ENCODE measurements around the gene ANO6.

ANO6 gene

DNA sequence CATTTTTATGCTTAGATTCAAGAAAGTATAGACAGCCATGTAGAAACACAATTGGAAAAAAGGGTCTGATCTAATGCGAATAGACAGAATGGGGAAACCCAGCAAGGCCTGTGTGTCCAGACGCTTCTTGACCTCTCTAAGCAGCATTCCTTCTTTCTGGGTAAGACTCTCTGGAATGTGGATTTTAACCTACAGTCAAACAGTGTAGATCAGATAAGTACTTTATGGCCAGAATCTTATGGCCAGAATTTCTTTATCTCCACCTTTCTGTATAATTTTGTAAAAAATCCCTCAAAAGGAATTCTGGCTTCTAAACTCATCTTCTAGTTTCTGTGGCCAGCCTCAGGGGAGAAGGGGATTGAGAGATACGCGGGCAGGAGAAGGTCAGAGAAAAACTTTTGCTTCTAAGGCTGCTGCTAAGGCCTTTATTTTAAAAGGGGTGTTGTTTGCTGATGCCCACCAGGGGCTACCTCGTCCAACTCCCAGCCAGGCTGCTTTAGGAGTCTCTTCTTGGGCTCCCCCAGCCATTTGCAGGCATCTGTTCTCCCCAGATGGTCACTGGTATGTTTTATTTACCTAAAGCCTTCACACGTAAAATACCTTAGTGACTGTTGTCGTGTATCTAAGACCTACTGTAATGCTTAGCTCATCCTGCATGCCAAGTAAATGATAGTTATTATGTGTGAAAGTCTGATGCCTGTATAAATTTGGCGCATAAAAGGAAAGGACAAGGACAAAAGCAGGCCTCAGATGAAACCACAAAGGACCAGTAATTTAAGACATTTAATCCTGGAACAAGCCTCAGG, 68.4 kb downstream of the ANO6 start:
- Histone ChIP-seq H3K4me1 (ENCODE audit: control insufficient read depth in 5 of 5, insufficient read depth in 5 of 5, low read length in 5 of 5) (peaks cover 0 to 22% (median 16%) of the 10 kb centered on the region in 5 donors), H3K9me3 (ENCODE audit: control insufficient read depth in 5 of 5, low read length in 5 of 5) (no peaks in the 10 kb centered on the region), H3K27me3 (ENCODE audit: control insufficient read depth in 5 of 5, insufficient read depth in 4 of 5, low read length in 5 of 5) (no peaks in the 10 kb centered on the region), H3K36me3 (ENCODE audit: control insufficient read depth in 5 of 5, insufficient read depth in 5 of 5, low read length in 5 of 5) (peaks cover 0 to 7% (median 2%) of the 10 kb centered on the region in 5 donors), H3K4me3 (ENCODE audit: low read depth in 1 of 5, low read length in 5 of 5) (no peak overlapping the region), H3K27ac (ENCODE audit: low read depth, low read length) (peak overlapping the region; percentile 42), H3K9ac (ENCODE audit: low read length in 5 of 5) (peak overlapping the region in 3 of 5 donors; percentile 21 to 36 (median 21))

DNA sequence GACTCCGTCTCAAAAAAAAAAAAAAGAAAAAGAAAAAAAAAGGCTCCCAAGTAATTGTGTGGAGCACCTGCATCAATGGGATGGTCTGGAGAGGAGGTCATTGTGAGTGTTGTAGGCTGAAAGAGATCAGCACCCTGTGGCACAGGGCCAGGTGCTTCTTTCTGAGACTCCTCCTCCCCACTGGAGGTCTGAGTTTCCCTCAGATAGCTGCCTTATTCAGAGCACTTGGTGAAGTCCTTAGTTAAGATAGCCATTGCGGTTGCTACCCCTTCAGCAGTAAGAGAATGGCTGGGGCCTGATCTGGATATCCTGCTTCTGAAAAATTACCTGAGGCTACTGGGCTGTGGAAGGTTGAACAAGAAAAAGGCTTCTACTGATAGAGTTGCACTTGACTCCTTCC, 69.8 kb downstream of the ANO6 start:
- H3K4me1 ChIP-seq (ENCODE audit: control insufficient read depth in 5 of 5, insufficient read depth in 5 of 5, low read length in 5 of 5), result peaks cover 0 to 16% (median 11%) of the 10 kb centered on the region in 5 donors

DNA sequence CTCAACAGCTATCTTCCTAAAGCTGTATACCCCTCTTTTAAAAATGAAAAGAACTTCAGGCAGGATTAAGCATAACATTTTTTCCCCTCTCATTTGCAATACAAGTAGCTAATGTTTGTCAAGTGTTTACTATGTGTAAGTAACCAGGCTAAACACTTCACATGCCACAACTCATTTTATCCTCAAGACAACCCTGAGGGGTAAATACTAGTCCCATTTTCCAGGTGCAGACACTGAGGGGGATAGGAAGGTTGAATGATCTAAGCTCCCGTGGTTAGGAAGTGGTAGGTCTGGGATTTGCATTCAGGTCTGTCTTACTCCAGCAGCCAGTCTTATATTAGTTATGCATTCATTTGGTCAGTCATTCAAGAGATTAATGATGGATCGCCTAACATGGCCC, 70.7 kb downstream of the ANO6 start:
- no peak overlapping the region for H3K27ac ChIP-seq (ENCODE audit: low read depth, low read length)
- H3K9me3 ChIP-seq (ENCODE audit: control insufficient read depth in 5 of 5, low read length in 5 of 5), result no peaks in the 10 kb centered on the region
- H3K27me3 ChIP-seq (ENCODE audit: control insufficient read depth in 5 of 5, insufficient read depth in 4 of 5, low read length in 5 of 5), result no peaks in the 10 kb centered on the region
- H3K4me1 ChIP-seq (ENCODE audit: control insufficient read depth in 5 of 5, insufficient read depth in 5 of 5, low read length in 5 of 5), result peaks cover 0 to 15% (median 11%) of the 10 kb centered on the region in 5 donors
- no peak overlapping the region for H3K9ac ChIP-seq (ENCODE audit: low read length in 5 of 5)
- no peak overlapping the region for H3K4me3 ChIP-seq (ENCODE audit: low read depth in 1 of 5, low read length in 5 of 5)
- peaks cover 0 to 7% (median 0%) of the 10 kb centered on the region in 5 donors for H3K36me3 ChIP-seq (ENCODE audit: control insufficient read depth in 5 of 5, insufficient read depth in 5 of 5, low read length in 5 of 5)

More for the DNA sequence above, 69.8 kb downstream of the ANO6 start:
- Histone ChIP-seq H3K27ac (ENCODE audit: low read depth, low read length) (no peak overlapping the region), H3K9me3 (ENCODE audit: control insufficient read depth in 5 of 5, low read length in 5 of 5) (no peaks in the 10 kb centered on the region), H3K27me3 (ENCODE audit: control insufficient read depth in 5 of 5, insufficient read depth in 4 of 5, low read length in 5 of 5) (no peaks in the 10 kb centered on the region), H3K9ac (ENCODE audit: low read length in 5 of 5) (no peak overlapping the region), H3K4me3 (ENCODE audit: low read depth in 1 of 5, low read length in 5 of 5) (no peak overlapping the region), H3K36me3 (ENCODE audit: control insufficient read depth in 5 of 5, insufficient read depth in 5 of 5, low read length in 5 of 5) (peaks cover 0 to 7% (median 0%) of the 10 kb centered on the region in 5 donors)

DNA sequence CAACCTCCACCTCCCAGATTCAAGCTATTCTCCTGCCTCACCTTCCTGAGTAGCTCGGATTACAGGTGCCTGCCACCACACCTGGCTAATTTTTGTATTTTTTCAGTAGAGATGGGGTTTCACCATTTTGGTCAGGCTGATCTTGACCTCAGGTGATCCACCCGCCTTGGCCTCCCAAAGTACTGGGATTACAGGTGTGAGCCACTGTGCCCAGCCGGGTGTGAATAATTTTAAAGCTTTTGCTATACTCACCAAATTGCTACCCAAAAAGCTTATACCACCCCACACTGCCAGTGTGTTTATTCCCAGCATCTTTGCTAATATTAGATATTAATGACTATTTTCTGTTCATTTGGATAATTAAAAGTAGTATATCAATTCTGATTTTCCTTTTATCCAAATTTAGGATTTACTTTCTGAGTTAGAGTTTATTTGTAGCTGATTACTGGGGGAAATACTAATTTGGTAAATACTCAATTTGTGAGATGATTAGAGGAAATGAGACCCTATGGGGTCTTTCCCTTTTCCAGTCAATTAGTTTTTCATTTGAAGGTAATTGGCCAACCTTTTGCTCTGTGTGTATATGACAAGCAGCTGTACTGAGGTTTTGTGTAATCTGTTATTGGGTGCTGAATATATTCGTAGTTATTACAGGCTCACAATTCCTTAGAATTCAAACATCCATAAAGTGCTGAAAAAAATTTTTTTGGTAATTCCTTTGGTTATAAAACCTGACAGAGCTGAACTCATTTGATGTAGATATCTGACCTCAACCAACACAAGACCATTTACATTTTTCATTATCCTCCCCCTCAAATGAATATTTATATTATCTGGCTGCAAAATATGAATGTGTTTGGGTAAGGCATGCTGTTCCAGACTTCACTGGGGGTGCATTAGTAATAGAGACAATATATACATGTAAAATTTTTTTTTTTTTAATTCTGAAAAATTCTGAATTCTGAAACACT, 73.6 kb downstream of the ANO6 start:
- Histone ChIP-seq H3K27ac (ENCODE audit: low read depth, low read length) (no peak overlapping the region), H3K9ac (ENCODE audit: low read length in 5 of 5) (peak overlapping the region in 1 of 5 donors; percentile 56), H3K9me3 (ENCODE audit: control insufficient read depth in 5 of 5, low read length in 5 of 5) (no peaks in the 10 kb centered on the region), H3K27me3 (ENCODE audit: control insufficient read depth in 5 of 5, insufficient read depth in 4 of 5, low read length in 5 of 5) (no peaks in the 10 kb centered on the region), H3K4me3 (ENCODE audit: low read depth in 1 of 5, low read length in 5 of 5) (no peak overlapping the region), H3K36me3 (ENCODE audit: control insufficient read depth in 5 of 5, insufficient read depth in 5 of 5, low read length in 5 of 5) (peaks cover 0 to 3% (median 0%) of the 10 kb centered on the region in 5 donors), H3K4me1 (ENCODE audit: control insufficient read depth in 5 of 5, insufficient read depth in 5 of 5, low read length in 5 of 5) (peaks cover 0 to 21% (median 6%) of the 10 kb centered on the region in 5 donors)

DNA sequence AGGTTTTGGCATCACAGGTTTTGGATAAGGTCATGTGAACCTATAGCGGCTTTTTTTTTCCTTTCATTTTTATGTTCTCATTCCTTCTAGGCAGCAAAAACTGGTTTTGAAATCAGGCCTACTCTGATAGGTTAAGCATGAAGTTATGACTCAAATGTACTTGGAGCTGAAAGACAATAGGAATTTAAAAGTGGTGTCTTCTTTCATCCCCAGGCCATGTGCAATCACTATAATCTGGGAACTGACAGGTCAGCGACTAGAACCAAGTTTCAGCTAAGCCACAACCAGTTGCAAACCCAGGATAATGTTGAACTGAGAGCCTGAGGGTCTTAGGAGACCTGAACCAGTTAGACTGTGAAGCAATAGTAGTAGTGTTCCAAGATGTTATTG, 74.3 kb downstream of the ANO6 start:
- Histone ChIP-seq H3K27ac (ENCODE audit: low read depth, low read length) (peak overlapping the region; percentile 51), H3K27me3 (ENCODE audit: control insufficient read depth in 5 of 5, insufficient read depth in 4 of 5, low read length in 5 of 5) (no peaks in the 10 kb centered on the region), H3K4me1 (ENCODE audit: control insufficient read depth in 5 of 5, insufficient read depth in 5 of 5, low read length in 5 of 5) (peaks cover 0 to 16% (median 4%) of the 10 kb centered on the region in 5 donors), H3K9me3 (ENCODE audit: control insufficient read depth in 5 of 5, low read length in 5 of 5) (no peaks in the 10 kb centered on the region), H3K4me3 (ENCODE audit: low read depth in 1 of 5, low read length in 5 of 5) (no peak overlapping the region), H3K9ac (ENCODE audit: low read length in 5 of 5) (no peak overlapping the region), H3K36me3 (ENCODE audit: control insufficient read depth in 5 of 5, insufficient read depth in 5 of 5, low read length in 5 of 5) (peaks cover 0 to 3% (median 0%) of the 10 kb centered on the region in 5 donors)

DNA sequence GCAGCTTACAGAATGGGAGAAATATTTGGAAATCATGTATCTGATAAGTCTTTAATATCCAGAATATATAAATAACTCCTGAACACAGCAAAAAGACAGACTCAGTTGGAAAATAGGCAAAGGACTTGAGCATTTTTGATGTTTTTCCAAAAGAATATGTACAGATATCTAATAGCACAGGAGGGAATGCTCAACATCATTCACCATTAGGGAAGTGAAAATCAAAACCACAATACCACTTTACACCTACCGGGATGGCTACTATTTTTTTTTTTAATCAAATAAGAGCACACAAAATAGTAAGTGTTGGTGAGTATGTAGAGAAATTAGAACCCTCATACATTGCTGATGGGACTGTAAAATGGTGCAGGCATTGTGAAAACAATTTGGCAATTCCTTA, 75.6 kb downstream of the ANO6 start:
- H3K9me3 ChIP-seq (ENCODE audit: control insufficient read depth in 5 of 5, low read length in 5 of 5), result no peaks in the 10 kb centered on the region
- no peak overlapping the region for H3K9ac ChIP-seq (ENCODE audit: low read length in 5 of 5)
- H3K4me3 ChIP-seq (ENCODE audit: low read depth in 1 of 5, low read length in 5 of 5), result no peak overlapping the region
- peaks cover 0 to 16% (median 4%) of the 10 kb centered on the region in 5 donors for H3K4me1 ChIP-seq (ENCODE audit: control insufficient read depth in 5 of 5, insufficient read depth in 5 of 5, low read length in 5 of 5)
- H3K36me3 ChIP-seq (ENCODE audit: control insufficient read depth in 5 of 5, insufficient read depth in 5 of 5, low read length in 5 of 5), result peaks cover 0 to 3% (median 0%) of the 10 kb centered on the region in 5 donors
- no peaks in the 10 kb centered on the region for H3K27me3 ChIP-seq (ENCODE audit: control insufficient read depth in 5 of 5, insufficient read depth in 4 of 5, low read length in 5 of 5)
- H3K27ac ChIP-seq (ENCODE audit: low read depth, low read length), result no peak overlapping the region

DNA sequence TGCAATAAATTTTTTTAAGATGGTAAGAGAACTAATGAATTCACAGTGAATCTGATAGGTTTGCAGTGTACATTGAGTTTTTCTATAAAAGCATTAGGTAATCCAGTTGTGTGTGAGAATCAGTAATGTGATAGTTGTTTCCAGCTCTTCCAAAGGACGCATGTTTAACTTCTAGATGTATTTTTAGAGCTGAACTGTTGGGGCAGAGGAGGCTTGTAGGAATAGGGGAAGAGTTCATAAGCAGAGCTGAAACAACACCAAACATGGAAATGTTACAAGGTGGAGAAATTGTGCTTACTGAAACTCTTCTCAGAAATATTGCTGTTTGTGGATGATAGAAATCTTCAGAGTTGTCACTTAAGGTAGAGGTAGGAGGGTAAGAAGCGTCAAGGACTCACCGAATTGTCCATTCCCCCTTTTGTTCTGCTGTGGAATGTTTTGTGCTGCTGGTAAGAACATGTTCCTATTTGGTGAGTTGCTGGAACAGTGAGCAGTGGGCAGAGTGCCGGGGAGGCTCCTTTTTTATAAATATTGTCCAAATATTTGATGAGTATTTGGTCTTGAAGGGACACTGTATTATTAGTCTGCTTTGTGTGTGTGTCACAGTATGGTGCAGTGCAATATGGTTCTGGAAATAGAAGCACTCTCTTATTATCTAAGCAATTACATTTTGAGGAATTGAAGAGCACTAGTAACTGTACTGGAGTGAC, 76.7 kb downstream of the ANO6 start:
- Histone ChIP-seq H3K27ac (ENCODE audit: low read depth, low read length) (peak overlapping the region; percentile 85), H3K9me3 (ENCODE audit: control insufficient read depth in 5 of 5, low read length in 5 of 5) (no peaks in the 10 kb centered on the region), H3K27me3 (ENCODE audit: control insufficient read depth in 5 of 5, insufficient read depth in 4 of 5, low read length in 5 of 5) (no peaks in the 10 kb centered on the region), H3K9ac (ENCODE audit: low read length in 5 of 5) (peak overlapping the region in 2 of 5 donors; percentile 26 to 27), H3K4me1 (ENCODE audit: control insufficient read depth in 5 of 5, insufficient read depth in 5 of 5, low read length in 5 of 5) (peaks cover 0 to 17% (median 4%) of the 10 kb centered on the region in 5 donors), H3K4me3 (ENCODE audit: low read depth in 1 of 5, low read length in 5 of 5) (peak overlapping the region in 1 of 5 donors; percentile 33), H3K36me3 (ENCODE audit: control insufficient read depth in 5 of 5, insufficient read depth in 5 of 5, low read length in 5 of 5) (no peaks in the 10 kb centered on the region)

DNA sequence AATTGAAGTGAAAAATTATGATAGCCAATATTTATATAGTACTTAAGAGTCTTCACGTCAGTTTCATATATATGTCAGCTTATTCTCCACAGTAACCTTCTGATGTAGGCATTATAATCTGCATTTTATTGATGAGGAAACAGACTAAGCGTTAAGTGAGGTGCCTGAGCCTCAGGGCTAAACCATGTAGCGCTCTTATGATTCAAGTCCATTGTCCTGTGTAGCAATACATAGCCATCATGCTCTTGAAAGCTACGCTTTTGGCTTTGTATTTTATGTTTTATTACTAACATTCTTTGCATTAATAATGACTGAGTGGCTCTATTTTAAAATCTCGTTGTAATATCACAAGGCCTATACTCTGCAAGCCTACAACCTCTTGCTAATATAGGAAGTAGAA, 79.0 kb downstream of the ANO6 start:
- Histone ChIP-seq H3K27ac (ENCODE audit: low read depth, low read length) (no peak overlapping the region), H3K36me3 (ENCODE audit: control insufficient read depth in 5 of 5, insufficient read depth in 5 of 5, low read length in 5 of 5) (no peaks in the 10 kb centered on the region), H3K4me1 (ENCODE audit: control insufficient read depth in 5 of 5, insufficient read depth in 5 of 5, low read length in 5 of 5) (peaks cover 0 to 32% (median 18%) of the 10 kb centered on the region in 5 donors), H3K27me3 (ENCODE audit: control insufficient read depth in 5 of 5, insufficient read depth in 4 of 5, low read length in 5 of 5) (no peaks in the 10 kb centered on the region), H3K4me3 (ENCODE audit: low read depth in 1 of 5, low read length in 5 of 5) (no peak overlapping the region), H3K9me3 (ENCODE audit: control insufficient read depth in 5 of 5, low read length in 5 of 5) (no peaks in the 10 kb centered on the region), H3K9ac (ENCODE audit: low read length in 5 of 5) (no peak overlapping the region)

DNA sequence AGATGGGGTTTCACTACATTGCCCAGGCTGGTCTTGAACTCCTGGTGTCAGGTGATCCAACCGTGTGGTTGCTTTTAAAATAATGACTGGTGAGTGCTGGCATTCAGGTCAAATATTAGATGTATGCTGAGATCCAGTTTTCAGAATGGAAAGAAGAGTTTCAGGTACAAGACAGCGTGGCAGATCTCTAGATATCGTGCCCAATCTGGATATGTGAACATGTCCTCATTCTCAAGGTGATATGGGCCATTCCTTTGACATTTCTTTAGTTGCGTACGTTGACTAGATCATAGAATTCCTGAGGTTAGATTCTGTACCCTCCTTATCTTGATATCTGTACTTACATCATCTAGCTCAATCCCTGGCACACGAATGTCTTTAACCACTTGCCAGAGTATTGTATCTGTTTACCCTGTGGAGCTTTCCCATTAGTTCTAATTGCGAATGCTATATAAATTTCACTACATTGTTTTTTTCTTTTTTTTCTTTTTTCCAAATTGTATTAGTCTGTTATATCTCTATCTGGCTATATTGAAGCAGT, 80.2 kb downstream of the ANO6 start:
- H3K9ac ChIP-seq (ENCODE audit: low read length in 5 of 5), result no peak overlapping the region
- H3K4me3 ChIP-seq (ENCODE audit: low read depth in 1 of 5, low read length in 5 of 5), result no peak overlapping the region
- H3K27ac ChIP-seq (ENCODE audit: low read depth, low read length), result no peak overlapping the region
- H3K36me3 ChIP-seq (ENCODE audit: control insufficient read depth in 5 of 5, insufficient read depth in 5 of 5, low read length in 5 of 5), result no peaks in the 10 kb centered on the region
- no peaks in the 10 kb centered on the region for H3K27me3 ChIP-seq (ENCODE audit: control insufficient read depth in 5 of 5, insufficient read depth in 4 of 5, low read length in 5 of 5)
- H3K9me3 ChIP-seq (ENCODE audit: control insufficient read depth in 5 of 5, low read length in 5 of 5), result no peaks in the 10 kb centered on the region
- H3K4me1 ChIP-seq (ENCODE audit: control insufficient read depth in 5 of 5, insufficient read depth in 5 of 5, low read length in 5 of 5), result peaks cover 0 to 35% (median 18%) of the 10 kb centered on the region in 5 donors

All from subcutaneous abdominal adipose tissue (tissue), 5 donors.